Activated CD8-positive, alpha-beta memory T cell treated with anti-CD3 and anti-CD28 coated beads for 48 hours (primary cell): ENCODE results near the gene SEC16A.

Experiments
- DNase-seq, 3 experiments: peaks; one replicate each; pipeline ENCODE4 v3.0.0-alpha.2; 2020; ENCODE audit warnings: low read depth in 2 of 3, low spot score in 2 of 3

SEC16A gene

GRCh38 chr9:136482793-136483588 lies at the start of gene SEC16A:
TSS of gene SEC16A (minus strand) at chr9:136483040. CDS start at chr9:136477615, 5,425 bp downstream.
- peak; percentile 98 to 99 (median 99) for DNase-seq

- no peak for DNase-seq
Observed at GRCh38 chr9:136531904-136532798, 49.3 kb upstream of the SEC16A start.

GRCh38 chr9:136531186-136531903 lies 48.5 kb upstream of the SEC16A start:
- DNase-seq, result no peak

GRCh38 chr9:136530461-136531089 lies 47.7 kb upstream of the SEC16A start:
- DNase-seq, result no peak

GRCh38 chr9:136529516-136530460 lies 46.9 kb upstream of the SEC16A start:
- no peak for DNase-seq

- no peak for DNase-seq
Observed at GRCh38 chr9:136528716-136529341, 46.0 kb upstream of the SEC16A start.

- DNase-seq, result no peak
Observed at GRCh38 chr9:136527721-136528710, 45.2 kb upstream of the SEC16A start.

- no peak for DNase-seq
Observed at GRCh38 chr9:136527131-136527530, 44.3 kb upstream of the SEC16A start.

- DNase-seq, result no peak
Observed at GRCh38 chr9:136526625-136527066, 43.8 kb upstream of the SEC16A start.

- DNase-seq, result no peak
Observed at GRCh38 chr9:136525841-136526499, 43.1 kb upstream of the SEC16A start.

- no peak for DNase-seq
Observed at GRCh38 chr9:136525207-136525606, 42.4 kb upstream of the SEC16A start.

GRCh38 chr9:136522314-136523237 lies 39.7 kb upstream of the SEC16A start:
- no peak for DNase-seq

- no peak for DNase-seq
Observed at GRCh38 chr9:136521537-136521936, 38.7 kb upstream of the SEC16A start.

GRCh38 chr9:136520053-136520540 lies 37.3 kb upstream of the SEC16A start:
- DNase-seq, result no peak

GRCh38 chr9:136519263-136520052 lies 36.6 kb upstream of the SEC16A start:
- no peak for DNase-seq
